GM12872 (cell line): ENCODE results near the gene SRCAP.

Source experiments
- CTCF ChIP-seq: IDR thresholded peaks from 3 replicates; pipeline ENCODE4 v1.5.1; 2011; ENCODE audit warnings: low read depth, mild to moderate bottlenecking, low read length, moderate library complexity; ENCODE audit not compliant: insufficient read depth

The SRCAP gene

GRCh38 chr16:30760001-30760559 is 61.1 kb downstream of the SRCAP start:
- no peak for TF ChIP-seq CTCF

- TF ChIP-seq CTCF: no peak
Measured at GRCh38 chr16:30760577-30761426, 61.8 kb downstream of the SRCAP start.

- TF ChIP-seq CTCF: no peak
Measured at GRCh38 chr16:30761427-30761927, 62.5 kb downstream of the SRCAP start.

- no peak for TF ChIP-seq CTCF
Measured at GRCh38 chr16:30761928-30762902, 63.2 kb downstream of the SRCAP start, which contains the start of the genes CFAP119 and RNF40. CFAP119 (minus strand) TSS chr16:30762062; CDS start chr16:30761748, 314 bp downstream. RNF40 (plus strand) TSS chr16:30762322; CDS start chr16:30762546, 224 bp downstream.

- TF ChIP-seq CTCF: no peak
Measured at GRCh38 chr16:30762991-30763725, 64.2 kb downstream of the SRCAP start.

GRCh38 chr16:30764086-30764485 is 65.1 kb downstream of the SRCAP start:
- TF ChIP-seq CTCF: no peak
